Naive thymus-derived CD4-positive, alpha-beta T cell (primary cell): ENCODE data around the gene CACNG8. TPM values are rescaled to one million over a fixed set of nuclear protein-coding genes. Genes with fewer than 3 reads are reported as not detected.

Experiments
- ATAC-seq: fragments of 150-1000 bp; cut with Tn5 transposase; 2 replicates; pipeline ENCODE4 v1.10.0; 2021; ENCODE audit warnings: mild to moderate bottlenecking, moderate library complexity
- CTCF ChIA-PET: fragments of 350-600 bp; sonication (Branson Sonifier 250); formaldehyde crosslinking; loops from one replicate; lab custom pipeline; 2021; ENCODE audit warnings: antibody characterized with exemption; lab: Charles Lee
- POLR2A ChIA-PET: fragments of 350-600 bp; sonication (Branson Sonifier 250); formaldehyde crosslinking; loops from one replicate; lab custom pipeline; 2021; ENCODE audit warnings: antibody characterized with exemption, inconsistent platforms; lab: Charles Lee
- DNase-seq, 9 donors: peaks; one replicate each; pipeline versions ENCODE4 v3.0.0 to v3.0.0-alpha.2; 2020 to 2022; ENCODE audit warnings: mixed read lengths in 1 of 9
- H3K27ac ChIP-seq: one replicate; pipeline ENCODE4 v1.7.0; 2013; ENCODE audit warnings: mild to moderate bottlenecking, low read depth, low read length, moderate library complexity
- H3K27me3 ChIP-seq, 2 donors: one replicate each; pipeline ENCODE4 v1.7.0; 2013; ENCODE audit warnings: low read length in 2 of 2, mild to moderate bottlenecking in 2 of 2, moderate library complexity in 2 of 2; ENCODE audit not compliant: control insufficient read depth in 2 of 2, insufficient read depth in 2 of 2
- H3K36me3 ChIP-seq, 3 experiments: 1 replicate in 2 of 3; 2 replicates in 1 of 3; pipeline ENCODE4 v1.7.0; 2013; ENCODE audit warnings: low read length in 3 of 3, mild to moderate bottlenecking in 3 of 3, moderate library complexity in 1 of 3; ENCODE audit not compliant: insufficient read depth in 3 of 3, control insufficient read depth in 2 of 3
- H3K4me1 ChIP-seq, 2 donors: one replicate each; pipeline ENCODE4 v1.7.0; 2013; ENCODE audit warnings: low read length in 2 of 2, mild to moderate bottlenecking in 2 of 2, moderate library complexity in 1 of 2; ENCODE audit not compliant: control insufficient read depth in 2 of 2, insufficient read depth in 2 of 2
- H3K4me3 ChIP-seq: 2 replicates; pipeline ENCODE4 v1.7.0; 2013; ENCODE audit warnings: mild to moderate bottlenecking, low read length
- H3K9me3 ChIP-seq, 3 experiments: 1 replicate in 2 of 3; 2 replicates in 1 of 3; pipeline ENCODE4 v1.7.0; 2013; ENCODE audit warnings: low read length in 3 of 3; ENCODE audit not compliant: control insufficient read depth in 2 of 3
- H3K27ac Mint-ChIP-seq, 9 donors: one replicate each; pipeline ENCODE4 v1.8.0; 2020 to 2022; ENCODE audit warnings: mixed read lengths in 9 of 9, mild to moderate bottlenecking in 8 of 9, moderate library complexity in 5 of 9, inconsistent platforms in 2 of 9
- H3K27me3 Mint-ChIP-seq, 5 donors: one replicate each; pipeline ENCODE4 v1.8.0; 2021 to 2022; ENCODE audit warnings: mixed read lengths in 5 of 5, mild to moderate bottlenecking in 1 of 5
- H3K36me3 Mint-ChIP-seq, 5 donors: one replicate each; pipeline ENCODE4 v1.8.0; 2020 to 2022; ENCODE audit warnings: mixed read lengths in 5 of 5, mild to moderate bottlenecking in 3 of 5, inconsistent platforms in 1 of 5
- H3K4me1 Mint-ChIP-seq, 7 donors: one replicate each; pipeline ENCODE4 v1.8.0; 2020 to 2022; ENCODE audit warnings: mixed read lengths in 7 of 7, mild to moderate bottlenecking in 3 of 7, inconsistent platforms in 1 of 7
- H3K4me3 Mint-ChIP-seq, 10 donors: one replicate each; pipeline ENCODE4 v1.8.0; 2020 to 2022; ENCODE audit warnings: mild to moderate bottlenecking in 10 of 10, mixed read lengths in 10 of 10, moderate library complexity in 6 of 10, inconsistent platforms in 2 of 10
- H3K9me3 Mint-ChIP-seq, 11 donors: one replicate each; pipeline ENCODE4 v1.8.0; 2020 to 2022; ENCODE audit warnings: mixed read lengths in 11 of 11, mild to moderate bottlenecking in 4 of 11, inconsistent platforms in 1 of 11, moderate library complexity in 1 of 11
- intact Hi-C, 2 donors: fragments of 100-400 bp; cut with micrococcal nuclease; formaldehyde crosslinking; loops; one replicate each; pipeline ENCODE4 v1.15.1; 2023
- polyA plus RNA-seq, 2 donors: library from polyadenylated mRNA; unstranded; fragments of 300-500 nt; fragmentation: Illumina TruSeq; gene quantifications; one replicate each; pipeline ENCODE4 v1.2.3, GENCODE V29; 2021
- total RNA-seq, 6 experiments: library from RNA in 5 of 6; stranded (reverse) in 5 of 6; gene quantifications; 1 replicate in 5 of 6; 2 replicates in 1 of 6; pipeline ENCODE4 v1.2.3 and lab custom pipeline; 2021 to 2026

The CACNG8 gene
- total and polyA plus RNA-seq, 7 experiments from 2014 or later = 0.24 to 0.34 TPM; not detected in 5

DNA sequence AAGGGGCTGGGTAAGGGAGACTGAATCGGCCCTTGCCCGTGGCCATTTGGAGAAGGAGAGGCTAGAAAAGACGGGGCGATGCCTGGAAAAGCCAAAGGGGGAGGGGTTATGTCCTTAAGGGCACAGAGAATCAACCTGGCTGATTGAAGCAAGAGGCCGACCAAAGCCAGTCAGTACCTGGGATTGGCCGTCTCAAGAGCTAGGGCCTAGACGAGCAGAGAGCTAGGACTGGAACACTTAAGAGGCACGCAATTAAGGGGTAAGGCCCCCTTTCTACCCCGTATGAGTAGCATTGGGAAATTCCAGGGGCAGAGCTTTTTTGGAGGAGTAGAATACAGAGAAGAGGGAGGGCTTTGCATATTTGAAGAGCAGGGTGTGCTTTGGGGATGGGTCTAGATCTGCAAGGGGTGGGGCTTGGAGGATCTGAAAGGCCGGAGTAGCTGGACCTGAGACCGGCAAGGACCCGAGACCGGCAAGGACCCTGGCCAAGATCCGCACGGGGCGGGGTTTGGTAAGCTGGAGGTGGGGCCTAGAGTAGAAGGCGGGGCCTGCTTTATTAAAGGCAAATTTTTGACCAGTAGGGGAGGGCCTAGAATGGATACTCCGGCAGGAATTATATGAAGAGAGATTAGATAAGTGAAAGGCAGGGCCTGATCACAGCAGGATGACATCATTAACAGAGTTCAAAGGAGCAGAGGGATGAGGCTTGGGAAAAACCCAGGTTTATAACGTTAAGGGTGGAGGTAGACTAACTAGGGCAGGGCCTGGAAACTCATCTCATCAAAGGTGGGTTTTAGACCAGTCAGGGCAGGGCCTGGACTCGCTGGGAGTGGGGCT lies 18.0 kb downstream of the CACNG8 start:
- peaks cover 0 to 4% (median 0%) of the 10 kb centered on the region in 3 experiments for H3K9me3 ChIP-seq
- DNase-seq = no peak
- H3K4me1 ChIP-seq = peaks cover 0 to 5% of the 10 kb centered on the region in 2 donors
- no peak overlapping the region for H3K4me3 ChIP-seq
- Mint-ChIP-seq H3K27me3 (peaks cover 48 to 56% (median 50%) of the 10 kb centered on the region in 5 donors), H3K4me3 (peak overlapping the region; percentile 39 to 82 (median 66)), H3K27ac (peak overlapping the region in 2 of 9 donors; percentile 52 to 55), H3K4me1 (peaks cover 14 to 41% (median 30%) of the 10 kb centered on the region in 7 donors), H3K9me3 (peaks cover 0 to 25% (median 9%) of the 10 kb centered on the region in 11 donors), H3K36me3 (peaks cover 3 to 15% (median 11%) of the 10 kb centered on the region in 5 donors)
- intact Hi-C loops = no loop called here
- CTCF ChIA-PET = interaction anchor here (0.6 kb wide), 1 partner anchor 33 kb away, joined by 4 read pairs; no protein-coding TSS in a partner anchor
- no peak overlapping the region for H3K27ac ChIP-seq
- no peaks in the 10 kb centered on the region for H3K36me3 ChIP-seq
- peaks cover 6 to 22% of the 10 kb centered on the region in 2 donors for H3K27me3 ChIP-seq
- POLR2A ChIA-PET = no interaction called here
- no peak for ATAC-seq

DNA sequence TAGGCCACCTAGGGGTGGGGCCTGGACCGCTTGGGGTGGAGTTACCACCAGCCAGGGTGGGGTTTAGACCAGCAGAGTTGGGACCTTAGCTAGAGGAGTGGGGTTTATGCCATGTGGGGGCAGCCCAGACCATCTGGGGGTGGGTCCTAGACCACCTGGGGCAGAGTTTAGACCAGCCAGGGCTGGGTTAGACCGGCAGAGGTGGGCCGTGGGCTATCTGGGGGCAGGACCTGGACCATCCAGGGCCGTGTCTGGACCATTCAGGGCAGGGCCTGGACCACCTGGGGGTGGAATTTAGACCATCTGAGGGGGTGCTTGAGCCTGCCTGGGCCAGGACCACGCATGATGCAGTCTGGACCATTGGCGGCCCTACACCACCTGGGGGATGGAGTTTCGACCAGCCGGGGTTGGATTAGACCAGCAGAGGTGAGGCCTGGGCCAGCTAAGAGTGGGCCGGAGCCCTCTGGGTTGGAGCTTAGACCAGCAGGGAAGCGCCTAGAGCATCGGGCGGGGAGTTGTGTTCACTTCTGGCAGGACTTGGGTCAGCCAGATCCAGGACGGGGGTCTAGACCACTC lies 18.7 kb downstream of the CACNG8 start:
- ATAC-seq (no peak), DNase-seq (no peak)
- H3K27ac Mint-ChIP-seq = no peak overlapping the region
- peaks cover 45 to 49% (median 46%) of the 10 kb centered on the region in 5 donors for H3K27me3 Mint-ChIP-seq
- Histone ChIP-seq H3K27me3 (peaks cover 6 to 22% of the 10 kb centered on the region in 2 donors), H3K9me3 (peaks cover 0 to 4% (median 0%) of the 10 kb centered on the region in 3 experiments), H3K36me3 (no peaks in the 10 kb centered on the region), H3K27ac (no peak overlapping the region), H3K4me3 (no peak overlapping the region), H3K4me1 (peaks cover 0 to 5% of the 10 kb centered on the region in 2 donors)
- peaks cover 14 to 41% (median 30%) of the 10 kb centered on the region in 7 donors for H3K4me1 Mint-ChIP-seq
- H3K4me3 Mint-ChIP-seq = peak overlapping the region in 9 of 10 donors; percentile 27 to 81 (median 61)
- H3K9me3 Mint-ChIP-seq = peaks cover 0 to 25% (median 9%) of the 10 kb centered on the region in 11 donors
- intact Hi-C loops = no loop called here
- H3K36me3 Mint-ChIP-seq = peaks cover 3 to 15% (median 11%) of the 10 kb centered on the region in 5 donors
- POLR2A ChIA-PET = no interaction called here
- CTCF ChIA-PET = no interaction called here

DNA sequence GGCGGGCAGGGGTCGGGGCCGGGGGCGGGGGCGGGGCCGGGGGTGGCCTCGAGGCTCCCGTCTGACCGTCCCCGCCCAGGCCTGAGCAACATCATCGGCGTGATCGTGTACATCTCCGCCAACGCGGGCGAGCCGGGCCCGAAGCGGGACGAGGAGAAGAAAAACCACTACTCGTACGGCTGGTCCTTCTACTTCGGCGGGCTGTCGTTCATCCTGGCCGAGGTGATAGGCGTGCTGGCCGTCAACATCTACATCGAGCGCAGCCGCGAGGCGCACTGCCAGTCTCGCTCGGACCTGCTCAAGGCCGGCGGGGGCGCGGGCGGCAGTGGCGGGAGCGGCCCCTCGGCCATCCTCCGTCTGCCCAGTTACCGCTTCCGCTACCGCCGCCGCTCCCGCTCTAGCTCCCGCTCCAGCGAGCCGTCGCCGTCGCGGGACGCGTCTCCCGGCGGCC lies 19.3 kb downstream of the CACNG8 start:
- intact Hi-C loops = no loop called here
- Histone ChIP-seq H3K36me3 (no peaks in the 10 kb centered on the region), H3K4me3 (no peak overlapping the region), H3K9me3 (peaks cover 0 to 4% (median 0%) of the 10 kb centered on the region in 3 experiments), H3K27me3 (peaks cover 6 to 22% of the 10 kb centered on the region in 2 donors), H3K27ac (no peak overlapping the region), H3K4me1 (peaks cover 0 to 5% of the 10 kb centered on the region in 2 donors)
- Mint-ChIP-seq H3K27me3 (peaks cover 40 to 45% (median 41%) of the 10 kb centered on the region in 5 donors), H3K4me1 (peaks cover 14 to 41% (median 30%) of the 10 kb centered on the region in 7 donors), H3K4me3 (peak overlapping the region in 2 of 10 donors; percentile 29 to 81), H3K9me3 (peaks cover 0 to 25% (median 8%) of the 10 kb centered on the region in 11 donors), H3K36me3 (peaks cover 3 to 15% (median 11%) of the 10 kb centered on the region in 5 donors), H3K27ac (no peak overlapping the region)
- no peak for DNase-seq
- ChIA-PET CTCF (no interaction called here), POLR2A (no interaction called here)
- no peak for ATAC-seq

DNA sequence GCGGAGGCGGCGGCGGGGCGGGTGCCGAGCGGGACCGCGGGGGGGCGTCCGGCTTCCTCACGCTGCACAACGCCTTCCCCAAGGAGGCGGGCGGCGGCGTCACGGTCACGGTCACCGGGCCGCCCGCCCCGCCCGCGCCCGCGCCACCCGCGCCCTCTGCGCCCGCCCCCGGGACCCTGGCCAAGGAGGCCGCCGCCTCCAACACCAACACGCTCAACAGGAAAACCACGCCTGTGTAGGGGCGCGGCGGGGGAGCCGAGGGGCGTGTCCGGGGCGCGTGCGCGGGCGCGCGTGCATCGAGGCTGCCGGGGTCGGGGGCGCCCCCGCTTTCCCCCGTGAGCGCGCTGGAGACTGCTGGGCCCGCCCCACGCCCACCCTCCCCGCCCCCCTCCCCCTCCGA lies 19.9 kb downstream of the CACNG8 start:
- Histone ChIP-seq H3K36me3 (no peaks in the 10 kb centered on the region), H3K4me3 (no peak overlapping the region), H3K4me1 (peaks cover 0 to 5% of the 10 kb centered on the region in 2 donors), H3K27me3 (peaks cover 6 to 22% of the 10 kb centered on the region in 2 donors), H3K27ac (no peak overlapping the region), H3K9me3 (peaks cover 0 to 4% (median 0%) of the 10 kb centered on the region in 3 experiments)
- Mint-ChIP-seq H3K27ac (no peak overlapping the region), H3K4me1 (peaks cover 11 to 36% (median 27%) of the 10 kb centered on the region in 7 donors), H3K36me3 (peaks cover 3 to 15% (median 11%) of the 10 kb centered on the region in 5 donors), H3K4me3 (peak overlapping the region in 1 of 10 donors; percentile 81), H3K27me3 (peaks cover 34 to 41% (median 37%) of the 10 kb centered on the region in 5 donors), H3K9me3 (peaks cover 0 to 23% (median 8%) of the 10 kb centered on the region in 11 donors)
- ChIA-PET POLR2A (no interaction called here), CTCF (no interaction called here)
- no peak for DNase-seq
- peak; percentile 50 for ATAC-seq
- intact Hi-C loops = no loop called here

DNA sequence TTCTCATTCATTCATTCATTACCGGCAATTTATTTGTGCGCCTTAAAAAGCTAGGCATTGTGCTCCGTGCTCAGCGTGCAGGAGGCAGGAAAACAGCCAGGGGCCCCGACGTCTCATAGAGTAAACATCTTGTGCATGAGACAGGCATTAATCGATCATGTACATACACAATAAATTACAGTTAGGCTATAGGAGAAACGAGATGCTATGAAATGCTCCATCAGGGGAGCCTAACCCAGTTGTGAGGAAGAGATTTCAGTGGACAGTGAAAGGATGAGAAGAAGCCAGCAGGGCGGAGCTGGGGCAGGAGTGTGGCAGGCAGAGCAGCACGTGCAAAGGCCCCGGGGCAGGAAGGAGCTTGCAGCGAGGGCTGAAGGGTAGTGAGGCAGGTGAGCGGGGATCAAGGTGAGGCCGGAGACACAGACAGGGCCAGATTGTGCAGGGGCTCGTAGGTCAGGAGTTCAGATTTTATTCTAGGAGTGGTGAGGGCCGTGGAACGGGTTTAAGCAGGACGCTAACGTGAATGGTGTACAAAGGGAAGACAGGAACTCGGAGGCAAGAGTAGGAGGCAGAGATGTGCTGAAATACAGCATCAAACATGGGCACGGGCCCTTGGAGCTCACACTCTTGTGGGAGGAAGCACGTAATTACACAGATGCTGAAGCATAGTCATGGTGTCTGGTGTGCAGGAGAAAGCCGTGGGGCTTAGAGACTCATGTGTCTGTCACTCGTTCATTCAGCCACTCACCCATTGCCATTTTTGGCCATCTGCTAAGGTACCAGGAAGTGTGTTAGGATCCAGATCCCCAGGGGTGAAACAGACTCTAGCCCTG lies 20.9 kb downstream of the CACNG8 start:
- Mint-ChIP-seq H3K27me3 (peaks cover 30 to 31% (median 31%) of the 10 kb centered on the region in 5 donors), H3K36me3 (peaks cover 3 to 15% (median 11%) of the 10 kb centered on the region in 5 donors), H3K4me1 (peaks cover 8 to 30% (median 24%) of the 10 kb centered on the region in 7 donors), H3K27ac (no peak overlapping the region), H3K4me3 (no peak overlapping the region), H3K9me3 (peaks cover 0 to 20% (median 8%) of the 10 kb centered on the region in 11 donors)
- peaks cover 6 to 22% of the 10 kb centered on the region in 2 donors for H3K27me3 ChIP-seq
- peaks cover 0 to 4% (median 0%) of the 10 kb centered on the region in 3 experiments for H3K9me3 ChIP-seq
- ChIA-PET CTCF (no interaction called here), POLR2A (no interaction called here)
- intact Hi-C loops = no loop called here
- H3K4me3 ChIP-seq = no peak overlapping the region
- H3K27ac ChIP-seq = no peak overlapping the region
- no peaks in the 10 kb centered on the region for H3K4me1 ChIP-seq
- DNase-seq = no peak
- ATAC-seq = no peak
- H3K36me3 ChIP-seq = no peaks in the 10 kb centered on the region

DNA sequence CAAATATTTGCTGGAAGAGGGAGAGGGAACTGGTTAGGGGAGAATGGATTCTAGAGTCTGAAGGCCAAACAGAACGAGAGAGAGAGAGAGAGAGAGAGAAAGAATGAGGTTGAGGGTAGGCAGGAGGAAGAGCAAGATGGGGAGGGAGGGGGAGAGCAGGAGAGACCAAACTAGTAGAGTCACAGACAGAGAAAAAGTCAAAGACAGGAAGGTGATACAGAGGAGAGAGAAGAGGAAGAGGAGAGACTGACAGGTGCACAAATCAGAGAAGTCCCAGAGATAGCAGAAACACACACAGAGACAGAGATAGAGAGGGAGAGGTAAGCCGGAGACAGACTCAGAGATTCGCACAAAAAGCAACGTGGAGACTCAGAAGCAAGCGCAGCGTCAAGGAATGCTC lies 23.1 kb downstream of the CACNG8 start:
- POLR2A ChIA-PET = no interaction called here
- peaks cover under 1 to 14% of the 10 kb centered on the region in 2 donors for H3K27me3 ChIP-seq
- peaks cover 0 to 5% (median 2%) of the 10 kb centered on the region in 11 donors for H3K9me3 Mint-ChIP-seq
- H3K4me3 ChIP-seq = no peak overlapping the region
- H3K27ac Mint-ChIP-seq = no peak overlapping the region
- no peak overlapping the region for H3K4me3 Mint-ChIP-seq
- H3K36me3 Mint-ChIP-seq = peaks cover 0 to 3% (median 2%) of the 10 kb centered on the region in 5 donors
- H3K4me1 ChIP-seq = no peaks in the 10 kb centered on the region
- DNase-seq (no peak), ATAC-seq (no peak)
- no peaks in the 10 kb centered on the region for H3K36me3 ChIP-seq
- peaks cover 0 to 11% (median 8%) of the 10 kb centered on the region in 7 donors for H3K4me1 Mint-ChIP-seq
- H3K27me3 Mint-ChIP-seq = peaks cover 9 to 15% (median 13%) of the 10 kb centered on the region in 5 donors
- H3K27ac ChIP-seq = no peak overlapping the region
- intact Hi-C loops = no loop called here
- CTCF ChIA-PET = no interaction called here
- no peaks in the 10 kb centered on the region for H3K9me3 ChIP-seq
